ENCODE data around the gene AP2A1.

DNA sequence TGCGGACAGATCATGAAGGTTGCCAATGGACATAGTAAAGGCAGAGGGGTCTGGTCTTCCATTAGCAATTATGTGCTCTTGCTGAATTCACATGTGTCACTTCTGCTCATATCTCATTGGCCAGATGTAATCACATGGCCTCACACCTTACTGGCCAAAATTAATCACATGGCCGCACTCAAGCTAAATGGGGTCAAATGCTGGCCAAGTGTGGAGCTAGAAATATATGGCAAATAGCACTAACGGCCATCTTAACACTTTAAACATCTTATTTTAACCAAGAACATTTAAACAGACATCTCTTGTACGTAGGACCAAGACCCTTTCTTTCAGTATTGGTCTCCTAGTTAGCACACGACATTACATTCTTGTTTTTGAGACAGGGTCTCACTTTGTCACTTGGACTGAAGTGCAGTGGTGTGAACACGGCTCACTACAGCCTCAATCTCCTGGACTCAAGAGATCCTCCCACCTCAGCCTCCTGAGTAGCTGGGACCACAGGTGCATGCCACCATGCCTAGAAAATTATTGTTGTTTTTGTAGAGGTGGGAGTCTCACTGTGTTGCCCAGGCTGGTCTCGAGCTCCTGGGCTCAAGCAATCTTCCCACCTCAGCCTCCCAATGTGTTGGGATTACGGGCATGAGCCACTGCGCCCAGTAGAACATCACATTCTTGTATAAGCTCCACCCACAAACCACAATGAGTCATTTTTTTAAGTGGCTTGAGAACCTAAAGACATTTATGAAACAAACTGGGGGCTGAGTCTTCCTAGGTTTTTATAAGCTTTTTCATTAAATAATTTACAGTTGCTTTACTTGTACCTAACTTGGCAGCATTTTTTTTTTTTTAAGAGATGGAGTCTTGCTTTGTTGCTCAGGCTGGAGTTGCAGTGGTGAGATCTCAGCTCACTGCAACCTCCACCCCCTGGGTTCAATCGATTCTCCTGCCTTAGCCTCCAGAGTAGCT is 81.2 kb downstream of the AP2A1 start:
- no peak for TF ChIP-seq SIN3A (IDR thresholded peaks at IDR 0.05; ENCODE audit: borderline replicate concordance, insufficient read depth, low read length)
- no peak for TF ChIP-seq TAF1 (IDR thresholded peaks at IDR 0.05; ENCODE audit: borderline replicate concordance, insufficient read depth, low read length)
- TF ChIP-seq POLR2AphosphoS5 (IDR thresholded peaks at IDR 0.05; ENCODE audit: low read depth, low read length), result no peak
- no peak for TF ChIP-seq FOXP2 (optimal IDR thresholded peaks at IDR 0.05; ENCODE audit: borderline replicate concordance, extremely low read depth, extremely low read length, insufficient read depth)

All from PFSK-1 (cell line).